A673 (cell line): ENCODE data around the gene DCTN3. TPM values are rescaled to one million over a fixed set of nuclear protein-coding genes. Genes with fewer than 3 reads are reported as not detected.
A peak's percentile ranks its signal among the peaks of the same experiment; 100 is the strongest.

ENCODE experiments used
- BruUV-seq: library from RNA; stranded (reverse); fragments of 400-500 nt; replicated peaks from 2 replicates; lab custom pipeline; 2021; lab: Mats Ljungman, UMichigan
- CTCF ChIA-PET: fragments of 300-600 bp; sonication (Branson Sonifier 250); formaldehyde crosslinking; loops from one replicate; lab custom pipeline; 2022; ENCODE audit warnings: antibody characterized with exemption; lab: Charles Lee
- POLR2A ChIA-PET: fragments of 300-600 bp; sonication (Branson Sonifier 250); formaldehyde crosslinking; loops from one replicate; lab custom pipeline; 2022; ENCODE audit warnings: antibody characterized with exemption; ENCODE audit not compliant: low non-redundant PET; lab: Charles Lee
- DNase-seq: peaks from one replicate; pipeline ENCODE4 v3.0.0-alpha.2; 2015; ENCODE audit warnings: low spot score
- H3K27ac ChIP-seq: fragments of 200-600 bp; sonication (generic); 2 replicates; pipeline ENCODE4 v1.5.1; 2016; ENCODE audit warnings: mixed run types, low read depth, mild to moderate bottlenecking, mixed read lengths, antibody characterized with exemption, low read length; ENCODE audit not compliant: poor library complexity, severe bottlenecking
- H3K27me3 ChIP-seq: fragments of 200-600 bp; sonication (generic); replicated peaks from 2 replicates; pipeline ENCODE4 v1.6.1; 2017; ENCODE audit warnings: mixed run types, low read depth, mild to moderate bottlenecking, mixed read lengths, antibody characterized with exemption, low read length; ENCODE audit not compliant: insufficient read depth, poor library complexity
- H3K36me3 ChIP-seq: fragments of 200-600 bp; sonication (generic); 2 replicates; pipeline ENCODE4 v1.6.1; 2016; ENCODE audit warnings: mixed run types, mild to moderate bottlenecking, mixed read lengths, antibody characterized with exemption, low read length; ENCODE audit not compliant: insufficient read depth, poor library complexity, severe bottlenecking
- H3K4me1 ChIP-seq: fragments of 200-600 bp; sonication (generic); 2 replicates; pipeline ENCODE4 v1.6.1; 2017; ENCODE audit warnings: mixed run types, mild to moderate bottlenecking, mixed read lengths, antibody characterized with exemption, low read length; ENCODE audit not compliant: insufficient read depth, poor library complexity, severe bottlenecking
- H3K4me3 ChIP-seq: fragments of 200-600 bp; sonication (generic); 2 replicates; pipeline ENCODE4 v1.5.1; 2016; ENCODE audit warnings: low read depth, mixed run types, mild to moderate bottlenecking, mixed read lengths, low read length; ENCODE audit not compliant: poor library complexity, severe bottlenecking
- H3K9me3 ChIP-seq: fragments of 200-600 bp; sonication (generic); 2 replicates; pipeline ENCODE4 v1.6.1; 2016; ENCODE audit warnings: mixed run types, low read depth, mild to moderate bottlenecking, mixed read lengths, antibody characterized with exemption, low read length; ENCODE audit not compliant: poor library complexity, severe bottlenecking
- CTCF ChIP-seq: fragments of 300-800, 200-600 bp; sonication (generic); conservative IDR thresholded peaks from 2 replicates; pipeline ENCODE4 v1.5.1; 2017; ENCODE audit warnings: low read depth, mild to moderate bottlenecking, antibody characterized with exemption, low read length, moderate library complexity, mixed read lengths
- EZH2 ChIP-seq: fragments of 200-600 bp; sonication (generic); IDR thresholded peaks from 2 replicates; pipeline ENCODE4 v1.6.1; 2017; ENCODE audit warnings: borderline replicate concordance, low read depth, mild to moderate bottlenecking, mixed read lengths, antibody characterized with exemption, low read length; ENCODE audit not compliant: poor library complexity, severe bottlenecking
- intact Hi-C: fragments of 100-400 bp; cut with micrococcal nuclease; formaldehyde crosslinking; loops from one replicate; pipeline ENCODE4 v1.10.0; 2022; ENCODE audit not compliant: unreplicated experiment
- total RNA-seq: library from RNA; stranded (reverse); gene quantifications from 2 replicates; pipeline ENCODE4 v1.2.3, GENCODE V29; 2021

The DCTN3 gene
- total RNA-seq, 1 experiment from 2014 or later: 79.3 TPM

- CTCF ChIA-PET: interaction anchor here (1.3 kb wide), 1 partner anchor 36 kb away, joined by 3 read pairs; the partner anchor contains the start of gene GALT
- TF ChIP-seq CTCF (no peak), EZH2 (no peak)
- POLR2A ChIA-PET: no interaction called here
Observed at GRCh38 chr9:34611251-34611810, 9.0 kb downstream of the DCTN3 start.

GRCh38 chr9:34610434-34611206 lies 9.7 kb downstream of the DCTN3 start:
- Histone ChIP-seq H3K9me3 (no peaks in the 10 kb centered on the region), H3K4me1 (peaks cover 3% of the 10 kb centered on the region), H3K36me3 (peaks cover 3% of the 10 kb centered on the region), H3K27me3 (no peaks in the 10 kb centered on the region), H3K27ac (peak overlapping the region; percentile 96), H3K4me3 (peak overlapping the region; percentile 91)
- ChIA-PET CTCF (interaction anchor here (1.3 kb wide), 1 partner anchor 36 kb away, joined by 3 read pairs; the partner anchor contains the start of gene GALT), POLR2A (no interaction called here)
- intact Hi-C loops: no loop called here
- no peak for DNase-seq
- BruUV-seq: no TSS peak
- no peak for TF ChIP-seq CTCF
- TF ChIP-seq EZH2: no peak

More at GRCh38 chr9:34611251-34611810, 9.0 kb downstream of the DCTN3 start:
- peaks cover 3% of the 10 kb centered on the region for H3K36me3 ChIP-seq
- no peaks in the 10 kb centered on the region for H3K9me3 ChIP-seq
- H3K4me3 ChIP-seq: peak overlapping the region; percentile 91
- H3K27me3 ChIP-seq: no peaks in the 10 kb centered on the region
- intact Hi-C loops: no loop called here
- H3K27ac ChIP-seq: peak overlapping the region; percentile 96
- TSS peak; percentile 65 for BruUV-seq
- DNase-seq: no peak
- peaks cover 3% of the 10 kb centered on the region for H3K4me1 ChIP-seq

- Histone ChIP-seq H3K36me3 (peaks cover 3% of the 10 kb centered on the region), H3K9me3 (no peaks in the 10 kb centered on the region), H3K27me3 (no peaks in the 10 kb centered on the region), H3K4me3 (no peak overlapping the region), H3K4me1 (no peaks in the 10 kb centered on the region), H3K27ac (no peak overlapping the region)
- intact Hi-C loops: no loop called here
- DNase-seq: no peak
- TF ChIP-seq CTCF (no peak), EZH2 (no peak)
- no TSS peak for BruUV-seq
- ChIA-PET POLR2A (interaction anchor here (0.6 kb wide), 1 partner anchor 479 kb away, joined by 4 read pairs; no protein-coding TSS in a partner anchor), CTCF (interaction anchor here (1.3 kb wide), 1 partner anchor 16 kb away, joined by 4 read pairs; no protein-coding TSS in a partner anchor)
Observed at GRCh38 chr9:34607331-34607730, 13.0 kb downstream of the DCTN3 start.
